PC-9 (cell line): ENCODE results near the gene TMSB4X.

Experiments
- EZH2 ChIP-seq: fragments of 200-600 bp; sonication (generic); IDR thresholded peaks from 2 replicates; pipeline ENCODE4 v1.8.0; 2017; ENCODE audit warnings: antibody characterized with exemption, low read depth
- TF ChIP-seq, protein P1 (sequence below): fragments of 200-600 bp; sonication (generic); conservative IDR thresholded peaks from 2 replicates; pipeline ENCODE4 v1.6.1; 2017; ENCODE audit warnings: mixed run types, antibody characterized with exemption, mild to moderate bottlenecking, moderate library complexity

DNA sequence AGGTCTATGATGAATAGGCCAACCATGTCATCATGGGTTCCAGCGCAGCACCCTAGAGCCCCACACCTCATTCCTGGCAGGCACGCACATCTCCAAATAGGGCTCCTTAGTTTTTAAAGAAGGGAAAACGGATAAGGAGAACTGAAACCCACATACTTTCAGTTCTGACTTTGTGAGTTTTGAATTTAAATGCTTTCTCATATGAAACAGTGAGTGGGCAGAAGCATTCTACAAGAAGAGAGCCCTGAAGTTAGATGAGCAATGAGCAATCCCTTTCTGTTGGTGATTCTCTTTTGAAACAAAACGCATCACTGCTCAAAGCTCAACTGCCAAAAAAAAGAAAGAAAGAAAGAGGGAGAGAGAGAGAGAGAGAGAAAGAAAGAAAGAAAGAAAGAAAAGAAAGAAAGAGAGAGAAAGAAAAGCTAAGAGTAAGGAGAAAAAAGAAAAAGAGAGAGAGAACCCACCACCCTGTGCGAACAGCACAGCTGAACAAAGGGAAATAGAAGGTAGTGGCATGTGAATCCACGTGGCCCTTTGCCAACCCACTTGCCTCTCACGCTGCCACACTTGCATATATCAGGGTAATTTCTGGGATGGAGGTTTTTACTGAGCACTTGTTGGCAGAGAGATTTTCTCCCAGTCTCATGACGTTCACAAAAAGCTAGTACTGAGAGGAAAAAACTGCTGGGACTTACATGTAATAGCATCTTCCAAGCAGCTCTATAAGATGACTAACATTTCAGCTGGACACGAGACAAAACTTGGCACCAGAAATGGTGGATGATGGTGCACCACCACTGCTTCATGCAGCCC lies 31.0 kb downstream of the TMSB4X start:
- no peak for TF ChIP-seq EZH2
- TF ChIP-seq, protein P1, sequence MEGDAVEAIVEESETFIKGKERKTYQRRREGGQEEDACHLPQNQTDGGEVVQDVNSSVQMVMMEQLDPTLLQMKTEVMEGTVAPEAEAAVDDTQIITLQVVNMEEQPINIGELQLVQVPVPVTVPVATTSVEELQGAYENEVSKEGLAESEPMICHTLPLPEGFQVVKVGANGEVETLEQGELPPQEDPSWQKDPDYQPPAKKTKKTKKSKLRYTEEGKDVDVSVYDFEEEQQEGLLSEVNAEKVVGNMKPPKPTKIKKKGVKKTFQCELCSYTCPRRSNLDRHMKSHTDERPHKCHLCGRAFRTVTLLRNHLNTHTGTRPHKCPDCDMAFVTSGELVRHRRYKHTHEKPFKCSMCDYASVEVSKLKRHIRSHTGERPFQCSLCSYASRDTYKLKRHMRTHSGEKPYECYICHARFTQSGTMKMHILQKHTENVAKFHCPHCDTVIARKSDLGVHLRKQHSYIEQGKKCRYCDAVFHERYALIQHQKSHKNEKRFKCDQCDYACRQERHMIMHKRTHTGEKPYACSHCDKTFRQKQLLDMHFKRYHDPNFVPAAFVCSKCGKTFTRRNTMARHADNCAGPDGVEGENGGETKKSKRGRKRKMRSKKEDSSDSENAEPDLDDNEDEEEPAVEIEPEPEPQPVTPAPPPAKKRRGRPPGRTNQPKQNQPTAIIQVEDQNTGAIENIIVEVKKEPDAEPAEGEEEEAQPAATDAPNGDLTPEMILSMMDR = no peak
